Astrocyte (in vitro differentiated cells and primary cell): ENCODE data around the gene WDR20. TPM values are rescaled to one million over a fixed set of nuclear protein-coding genes. Genes with fewer than 3 reads are reported as not detected.

ENCODE experiments used
- DNase-seq: peaks from one replicate; pipeline ENCODE4 v3.0.0-alpha.2; 2010; ENCODE audit warnings: low read depth
- FAIRE-seq: peaks from 2 replicates; lab custom pipeline; 2011; peaks lifted over from hg19 to GRCh38; lab: Jason Lieb, UNC
- H2AFZ ChIP-seq: 2 replicates; pipeline ENCODE4 v1.6.0; 2012; ENCODE audit warnings: low read depth, low read length, inconsistent platforms
- H3K27ac ChIP-seq: 2 replicates; pipeline ENCODE4 v1.5.1; 2011; ENCODE audit warnings: low read depth, low read length, inconsistent platforms
- H3K27me3 ChIP-seq: 2 replicates; pipeline ENCODE4 v1.6.0; 2011; ENCODE audit warnings: low read length, inconsistent platforms; ENCODE audit not compliant: insufficient read depth
- H3K36me3 ChIP-seq: 2 replicates; pipeline ENCODE4 v1.5.1; 2011; ENCODE audit warnings: low read length, inconsistent platforms; ENCODE audit not compliant: insufficient read depth
- H3K4me1 ChIP-seq: 2 replicates; pipeline ENCODE4 v1.5.1; 2011; ENCODE audit warnings: low read length, inconsistent platforms; ENCODE audit not compliant: insufficient read depth
- H3K4me2 ChIP-seq: 2 replicates; pipeline ENCODE4 v1.6.0; 2012; ENCODE audit warnings: low read length, inconsistent platforms
- H3K4me3 ChIP-seq: 2 replicates; pipeline ENCODE4 v1.5.1; 2011; ENCODE audit warnings: low read depth, mild to moderate bottlenecking, low read length, inconsistent platforms; ENCODE audit not compliant: insufficient read depth
- H3K79me2 ChIP-seq: 2 replicates; pipeline ENCODE4 v1.6.0; 2012; ENCODE audit warnings: mild to moderate bottlenecking, low read length, inconsistent platforms; ENCODE audit not compliant: insufficient read depth
- H3K9ac ChIP-seq: 2 replicates; pipeline ENCODE4 v1.6.0; 2012; ENCODE audit warnings: mild to moderate bottlenecking, low read length, inconsistent platforms
- H3K9me3 ChIP-seq: 2 replicates; pipeline ENCODE4 v1.5.1; 2012; ENCODE audit warnings: low read depth, mild to moderate bottlenecking, low read length, inconsistent platforms; ENCODE audit not compliant: insufficient read depth
- H4K20me1 ChIP-seq: 2 replicates; pipeline ENCODE4 v1.6.0; 2012; ENCODE audit warnings: low read length, inconsistent platforms; ENCODE audit not compliant: insufficient read depth
- H3K27ac Mint-ChIP-seq: one replicate; pipeline ENCODE4 v1.8.0; 2021; ENCODE audit warnings: mild to moderate bottlenecking, mixed read lengths; ENCODE audit not compliant: unreplicated experiment
- H3K27me3 Mint-ChIP-seq: one replicate; pipeline ENCODE4 v1.8.0; 2021; ENCODE audit warnings: low read depth, mixed read lengths; ENCODE audit not compliant: unreplicated experiment
- H3K36me3 Mint-ChIP-seq: one replicate; pipeline ENCODE4 v1.8.0; 2021; ENCODE audit warnings: low read depth, mixed read lengths; ENCODE audit not compliant: unreplicated experiment
- H3K4me1 Mint-ChIP-seq: one replicate; pipeline ENCODE4 v1.8.0; 2021; ENCODE audit warnings: low read depth, mixed read lengths; ENCODE audit not compliant: unreplicated experiment
- H3K4me3 Mint-ChIP-seq: one replicate; pipeline ENCODE4 v1.8.0; 2021; ENCODE audit warnings: mild to moderate bottlenecking, moderate library complexity, mixed read lengths; ENCODE audit not compliant: unreplicated experiment
- H3K9me3 Mint-ChIP-seq: one replicate; pipeline ENCODE4 v1.8.0; 2021; ENCODE audit warnings: mild to moderate bottlenecking, mixed read lengths; ENCODE audit not compliant: unreplicated experiment
- CTCF ChIP-seq: IDR thresholded peaks from 2 replicates; pipeline ENCODE4 v1.5.1; 2011; ENCODE audit warnings: low read depth, mild to moderate bottlenecking, inconsistent platforms, low read length, moderate library complexity; ENCODE audit not compliant: insufficient read depth
- EZH2 ChIP-seq: IDR thresholded peaks from 2 replicates; pipeline ENCODE4 v1.6.1; 2012; ENCODE audit warnings: mild to moderate bottlenecking, low read length, inconsistent platforms; ENCODE audit not compliant: insufficient read depth
- total RNA-seq: library from RNA; stranded (reverse); gene quantifications from 2 replicates; pipeline ENCODE4 v1.2.1, GENCODE V29; 2021

The WDR20 gene
- total RNA-seq, 1 donor from 2014 or later, result 23.6 TPM

- Histone ChIP-seq H3K9ac (peak overlapping the region; percentile 49), H3K4me3 (no peak overlapping the region), H3K4me2 (peak overlapping the region; percentile 78), H3K27ac (peak overlapping the region; percentile 49), H3K79me2 (peaks cover 88% of the 10 kb centered on the region), H3K36me3 (no peaks in the 10 kb centered on the region), H3K27me3 (no peaks in the 10 kb centered on the region), H4K20me1 (peaks cover 63% of the 10 kb centered on the region), H3K9me3 (no peaks in the 10 kb centered on the region), H3K4me1 (peaks cover 31% of the 10 kb centered on the region), H2AFZ (no peak overlapping the region)
- Mint-ChIP-seq H3K27ac (peak overlapping the region; percentile 95), H3K9me3 (no peaks in the 10 kb centered on the region), H3K36me3 (no peaks in the 10 kb centered on the region), H3K4me3 (peak overlapping the region; percentile 40), H3K4me1 (peaks cover 44% of the 10 kb centered on the region), H3K27me3 (no peaks in the 10 kb centered on the region)
- TF ChIP-seq EZH2 (no peak), CTCF (no peak)
- DNase-seq (peak; percentile 88), FAIRE-seq (peak; percentile 86)
These were observed 47.3 kb downstream of the WDR20 start for GRCh38 chr14:102187044-102187443.

- Histone ChIP-seq H2AFZ (no peak overlapping the region), H3K9me3 (no peaks in the 10 kb centered on the region), H3K4me2 (peak overlapping the region; percentile 78), H3K36me3 (no peaks in the 10 kb centered on the region), H3K27me3 (no peaks in the 10 kb centered on the region), H3K4me1 (peaks cover 27% of the 10 kb centered on the region), H3K27ac (peak overlapping the region; percentile 49), H4K20me1 (peaks cover 60% of the 10 kb centered on the region), H3K4me3 (no peak overlapping the region), H3K9ac (peak overlapping the region; percentile 49), H3K79me2 (peaks cover 91% of the 10 kb centered on the region)
- DNase-seq (no peak), FAIRE-seq (no peak)
- no peak for TF ChIP-seq EZH2
- no peak for TF ChIP-seq CTCF
- peak overlapping the region; percentile 6 for H3K4me3 Mint-ChIP-seq
- H3K27me3 Mint-ChIP-seq, result no peaks in the 10 kb centered on the region
- H3K36me3 Mint-ChIP-seq, result no peaks in the 10 kb centered on the region
- H3K27ac Mint-ChIP-seq, result peak overlapping the region; percentile 95
- H3K4me1 Mint-ChIP-seq, result peaks cover 41% of the 10 kb centered on the region
- no peaks in the 10 kb centered on the region for H3K9me3 Mint-ChIP-seq
These were observed 47.9 kb downstream of the WDR20 start for GRCh38 chr14:102187568-102188001.

GRCh38 chr14:102188187-102188586 is 48.5 kb downstream of the WDR20 start:
- H3K4me3 ChIP-seq, result no peak overlapping the region
- no peaks in the 10 kb centered on the region for H3K36me3 ChIP-seq
- no peak overlapping the region for H3K27ac ChIP-seq
- peaks cover 92% of the 10 kb centered on the region for H3K79me2 ChIP-seq
- peaks cover 22% of the 10 kb centered on the region for H3K4me1 ChIP-seq
- Mint-ChIP-seq H3K9me3 (no peaks in the 10 kb centered on the region), H3K4me1 (peaks cover 36% of the 10 kb centered on the region), H3K36me3 (no peaks in the 10 kb centered on the region), H3K27ac (peak overlapping the region; percentile 62), H3K27me3 (no peaks in the 10 kb centered on the region), H3K4me3 (no peak overlapping the region)
- no peak for TF ChIP-seq EZH2
- no peak for TF ChIP-seq CTCF
- H3K9me3 ChIP-seq, result no peaks in the 10 kb centered on the region
- no peak overlapping the region for H2AFZ ChIP-seq
- DNase-seq, result no peak
- no peak overlapping the region for H3K9ac ChIP-seq
- peaks cover 58% of the 10 kb centered on the region for H4K20me1 ChIP-seq
- no peaks in the 10 kb centered on the region for H3K27me3 ChIP-seq
- FAIRE-seq, result no peak
- H3K4me2 ChIP-seq, result no peak overlapping the region
